ENCODE results near the gene PARD6G.

PARD6G gene

DNA sequence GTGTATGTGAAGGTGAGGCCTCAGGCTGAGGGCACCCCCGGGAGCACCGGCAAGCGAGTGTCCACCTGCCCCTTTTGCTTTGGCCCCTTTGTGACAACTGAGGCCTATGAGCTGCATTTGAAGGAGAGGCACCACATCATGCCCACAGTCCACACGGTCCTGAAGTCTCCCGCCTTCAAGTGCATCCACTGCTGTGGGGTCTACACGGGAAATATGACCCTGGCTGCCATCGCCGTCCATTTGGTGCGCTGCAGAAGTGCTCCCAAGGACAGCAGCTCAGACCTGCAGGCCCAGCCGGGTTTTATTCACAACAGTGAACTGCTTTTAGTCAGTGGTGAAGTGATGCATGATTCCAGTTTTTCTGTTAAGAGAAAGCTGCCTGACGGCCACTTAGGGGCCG, 109.3 kb downstream of the PARD6G start:
- no peak for DNase-seq

DNA sequence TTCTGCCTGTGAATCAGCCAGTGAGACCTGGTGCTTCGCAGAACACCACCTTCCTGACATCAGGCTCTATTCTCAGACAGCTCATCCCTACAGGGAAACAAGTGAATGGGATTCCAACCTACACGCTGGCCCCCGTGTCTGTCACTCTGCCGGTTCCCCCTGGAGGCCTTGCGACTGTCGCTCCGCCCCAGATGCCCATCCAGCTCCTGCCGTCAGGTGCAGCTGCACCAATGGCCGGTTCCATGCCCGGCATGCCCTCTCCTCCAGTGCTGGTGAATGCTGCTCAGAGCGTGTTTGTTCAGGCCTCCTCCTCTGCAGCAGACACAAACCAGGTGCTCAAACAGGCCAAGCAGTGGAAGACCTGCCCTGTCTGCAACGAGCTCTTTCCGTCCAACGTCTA, 110.2 kb downstream of the PARD6G start:
- DNase-seq = no peak

- no peak for DNase-seq
Measured at GRCh38 chr18:80136679-80137078, 110.6 kb downstream of the PARD6G start.

DNA sequence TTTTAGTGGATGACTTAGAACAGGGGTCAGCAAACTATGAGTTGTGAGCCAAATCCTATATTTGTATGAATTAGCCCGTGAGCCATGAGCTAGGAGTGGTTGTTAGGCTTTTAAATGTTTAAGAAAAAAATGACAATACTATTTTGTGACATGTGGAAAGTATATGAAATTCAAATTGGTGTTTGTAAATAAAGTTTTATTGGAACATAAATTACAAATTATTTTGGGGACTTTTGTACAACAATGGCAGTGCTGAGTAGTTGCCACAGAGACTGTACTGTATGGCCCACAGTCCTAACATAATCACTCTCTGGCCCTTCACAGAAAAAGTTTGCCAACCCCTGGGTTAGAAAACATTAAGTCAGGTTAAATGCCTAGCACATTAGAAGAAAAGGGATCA, 112.2 kb downstream of the PARD6G start:
- no peak for DNase-seq

DNA sequence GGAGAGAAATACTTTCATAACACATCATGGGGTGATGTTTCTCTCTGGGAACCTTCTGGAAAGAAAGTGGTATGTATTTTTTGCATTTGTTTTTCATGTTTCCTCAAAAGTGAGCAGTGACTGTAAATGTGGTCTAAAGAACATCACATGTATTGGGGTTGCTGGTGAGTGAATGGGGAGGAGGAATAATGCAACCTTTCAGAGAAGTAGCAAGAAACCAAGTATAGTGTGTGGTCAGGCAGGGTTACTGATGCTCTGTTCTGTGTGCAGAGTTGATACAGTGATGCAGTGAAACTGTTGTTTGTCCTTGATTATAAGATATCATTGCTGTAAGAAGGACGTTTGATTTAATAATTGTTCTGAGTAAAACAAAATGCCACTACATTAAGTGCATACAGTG, 114.2 kb downstream of the PARD6G start:
- no peak for DNase-seq

DNA sequence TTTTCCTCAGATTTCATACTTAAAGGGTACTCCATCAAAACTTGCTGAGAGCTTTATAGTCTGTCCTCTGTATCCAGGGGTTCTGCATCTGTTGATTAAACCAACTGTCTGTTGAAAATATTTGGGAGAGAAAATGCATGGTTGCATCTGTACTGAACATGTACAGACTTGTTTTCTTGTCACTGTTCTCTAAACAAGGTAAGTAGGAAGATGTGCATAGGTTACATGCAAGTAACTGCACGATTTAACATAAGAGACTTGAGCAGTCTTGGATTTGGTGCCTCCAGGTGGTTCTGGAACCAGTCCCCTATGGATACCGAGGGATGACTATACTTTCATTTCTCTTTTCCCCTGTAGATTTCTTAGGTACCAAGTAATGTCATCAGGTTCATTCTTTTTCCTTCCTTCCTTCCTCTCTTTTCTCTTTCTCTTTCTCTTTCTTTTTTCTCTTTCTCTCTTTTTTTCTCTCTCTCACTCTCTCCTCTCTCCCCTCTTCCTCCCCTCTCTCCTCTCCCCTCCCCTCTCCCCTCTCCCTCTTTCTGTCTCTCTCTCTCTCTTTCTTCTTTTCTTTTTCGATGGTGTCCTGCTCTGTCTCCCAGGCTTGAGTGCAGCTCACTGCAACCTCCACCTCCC, 115.0 kb downstream of the PARD6G start:
- no peak for DNase-seq

- DNase-seq = no peak
Measured at GRCh38 chr18:80130555-80130954, 116.8 kb downstream of the PARD6G start.

DNA sequence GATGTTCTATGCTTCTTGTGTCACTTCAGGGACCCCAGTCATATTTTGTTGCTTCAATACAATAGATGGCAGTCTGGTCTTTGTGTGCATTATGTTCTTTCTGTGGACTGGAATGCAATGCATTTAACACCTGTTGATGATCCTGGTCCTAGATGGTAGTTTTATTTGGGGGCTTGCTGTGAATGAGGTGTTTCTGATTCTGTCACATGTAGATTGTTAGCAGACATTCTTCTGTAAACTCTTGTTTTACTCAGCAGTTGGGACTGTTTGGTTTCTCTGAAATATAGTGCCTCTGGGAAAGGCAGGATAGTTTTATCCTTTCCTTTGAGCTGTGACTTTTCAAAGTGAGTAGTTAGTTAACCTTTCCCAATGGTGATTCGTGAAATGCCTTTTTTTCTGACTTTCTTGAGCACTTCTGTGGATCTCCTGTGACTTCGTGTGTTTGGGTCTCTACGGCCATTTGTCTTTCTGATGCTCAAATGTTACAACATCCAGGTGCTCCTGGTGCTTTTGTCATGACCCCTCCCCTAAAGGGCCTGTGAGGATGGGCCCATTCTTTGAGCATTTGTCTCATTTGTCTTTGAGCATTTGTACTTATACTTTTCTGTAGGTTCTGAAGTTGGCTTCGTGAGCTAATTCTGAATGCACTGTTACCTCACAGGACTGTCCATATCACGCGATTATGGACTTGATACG, 117.5 kb downstream of the PARD6G start:
- DNase-seq = no peak

GRCh38 chr18:80127635-80128034, 119.7 kb downstream of the PARD6G start:
- no peak for DNase-seq

DNA sequence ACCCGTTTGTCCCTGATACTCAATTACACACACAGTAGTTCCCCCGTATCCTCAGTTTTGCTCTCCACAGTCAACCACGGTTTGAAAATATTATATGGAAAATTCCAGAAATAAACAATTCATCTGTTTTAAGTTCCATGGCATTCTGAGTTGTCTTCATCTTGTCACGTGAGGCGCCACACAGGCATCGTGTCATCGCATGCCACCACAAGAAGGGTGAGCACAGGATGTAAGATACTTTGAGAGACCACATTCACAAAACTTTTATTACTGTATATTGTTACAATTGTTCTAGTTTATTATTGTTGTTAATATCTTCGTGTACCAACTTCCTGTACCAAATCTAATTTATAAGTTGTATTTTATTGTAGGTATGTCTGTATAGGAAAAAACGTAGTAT, 120.5 kb downstream of the PARD6G start:
- no peak for DNase-seq

DNA sequence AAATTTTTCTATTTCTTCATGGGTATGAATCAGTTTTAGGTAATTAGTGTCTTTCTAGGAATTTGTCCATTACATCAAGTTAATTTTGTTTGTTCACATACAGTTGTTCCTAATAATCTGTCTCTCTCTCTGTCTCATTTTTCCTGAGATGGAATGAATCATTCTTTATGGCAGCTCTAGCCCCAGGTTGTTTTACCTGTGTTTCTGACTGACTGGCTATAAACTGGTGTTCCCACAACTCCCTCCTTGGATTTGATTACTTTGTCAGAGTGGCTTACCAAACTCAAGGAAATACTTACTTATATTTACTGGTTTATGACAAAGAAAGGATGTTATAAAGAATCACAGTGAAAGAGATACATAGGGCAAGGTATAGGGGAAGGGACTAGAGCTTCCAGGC, 123.2 kb downstream of the PARD6G start:
- no peak for DNase-seq

GRCh38 chr18:80120932-80121331, 126.4 kb downstream of the PARD6G start:
- DNase-seq = no peak

GRCh38 chr18:80119111-80119510, 128.2 kb downstream of the PARD6G start:
- DNase-seq = no peak

- no peak for DNase-seq
Measured at GRCh38 chr18:80115035-80115434, 132.3 kb downstream of the PARD6G start.

DNA sequence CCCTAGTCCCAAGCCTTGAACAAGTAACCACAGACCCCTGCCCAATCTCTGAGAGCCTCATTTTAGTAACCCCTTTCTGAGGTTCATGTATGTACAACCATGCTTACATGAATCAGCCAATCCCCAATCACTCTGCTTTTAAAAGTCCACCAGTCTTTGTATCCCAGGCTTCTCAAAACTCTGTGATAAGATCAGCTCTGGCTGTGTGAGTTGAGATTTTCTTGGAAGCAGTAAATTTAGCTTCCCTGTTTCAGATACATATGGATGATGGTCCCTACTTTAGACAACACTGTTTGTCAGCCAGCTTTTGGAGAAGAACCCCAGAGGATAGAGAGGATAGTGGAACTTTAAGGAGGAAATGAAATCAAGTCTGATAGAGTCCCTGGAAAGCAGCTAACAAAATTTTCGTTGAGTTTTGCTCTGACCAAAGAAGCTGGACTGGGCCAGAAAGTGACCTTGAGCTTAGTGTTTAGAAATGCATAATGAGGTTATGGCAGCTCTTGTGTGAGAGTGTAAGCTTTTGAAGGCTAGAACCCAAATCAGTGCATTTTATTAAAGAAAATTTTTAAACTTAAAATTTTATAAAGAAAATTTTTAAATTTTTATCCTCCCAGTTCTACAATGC, 134.6 kb downstream of the PARD6G start:
- no peak for DNase-seq

DNA sequence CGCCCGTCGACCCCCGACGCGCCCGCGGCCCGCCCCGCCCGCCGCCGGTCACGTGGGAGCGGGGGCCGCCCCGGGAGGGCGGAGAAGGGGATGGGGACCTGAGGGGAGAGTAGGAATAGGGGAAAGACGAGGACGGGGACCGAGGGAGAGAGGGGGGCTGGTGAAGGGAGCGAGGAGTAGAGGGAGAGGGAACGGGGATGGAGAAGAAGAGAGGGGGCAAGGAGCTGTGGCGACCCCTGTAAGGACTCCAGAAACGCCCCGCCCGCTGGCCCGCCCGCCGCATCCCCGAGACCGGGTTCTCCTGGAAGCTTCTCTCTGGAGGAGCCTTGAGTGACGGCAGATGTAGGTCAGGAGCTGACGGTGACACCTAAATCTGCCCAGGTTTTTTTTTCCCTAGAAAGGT, 137.6 kb downstream of the PARD6G start:
- no peak for DNase-seq

- DNase-seq = no peak
Measured at GRCh38 chr18:80108739-80109675, 138.3 kb downstream of the PARD6G start, which contains the start of gene ADNP2. TSS of gene ADNP2 (plus strand) at chr18:80109262. CDS start at chr18:80117543, 8,281 bp downstream.

- DNase-seq = no peak
Measured at GRCh38 chr18:80108121-80108536, 139.2 kb downstream of the PARD6G start.

- no peak for DNase-seq
Measured at GRCh38 chr18:80107426-80107825, 139.9 kb downstream of the PARD6G start.

All from NCI-H1417 treated with DMSO at 0.1 percent for 48 hours (cell line).